Sciatic nerve (tissue), 2 donors: ENCODE results near the gene PET117. TPM values are rescaled to one million over a fixed set of nuclear protein-coding genes. Genes with fewer than 3 reads are reported as not detected.
"Not testable (repeated sequence)": the region's sequence is repeated elsewhere in the genome, so short reads cannot be mapped to it uniquely, and the experiment has no call there.

Experiments used
- ATAC-seq: fragments of 200-7000 bp; cut with Tn5 transposase; one replicate; pipeline ENCODE4 v1.9.1; 2020; ENCODE audit warnings: mild to moderate bottlenecking, moderate library complexity
- DNase-seq: peaks from one replicate; pipeline ENCODE4 v3.0.0-alpha.2; 2020; ENCODE audit warnings: low spot score
- intact Hi-C: fragments of 100-400 bp; cut with DNase I; formaldehyde crosslinking; loops from one replicate; pipeline ENCODE4 v1.14.2; 2022
- total RNA-seq: library from RNA; stranded (reverse); fragmentation: NEBNext Ultra II Directional; extraction: Animal tissue kit (Norgen Biotek cat#: 25700); gene quantifications from one replicate; pipeline ENCODE4 v1.2.1, GENCODE V29; 2021
- donor health status: DM: no; HTN: no; CAD: no.
- donor health status: DM: no; HTN: no; CAD: no.

Gene PET117
- total RNA-seq, 1 donor from 2014 or later = 13.1 TPM

DNA sequence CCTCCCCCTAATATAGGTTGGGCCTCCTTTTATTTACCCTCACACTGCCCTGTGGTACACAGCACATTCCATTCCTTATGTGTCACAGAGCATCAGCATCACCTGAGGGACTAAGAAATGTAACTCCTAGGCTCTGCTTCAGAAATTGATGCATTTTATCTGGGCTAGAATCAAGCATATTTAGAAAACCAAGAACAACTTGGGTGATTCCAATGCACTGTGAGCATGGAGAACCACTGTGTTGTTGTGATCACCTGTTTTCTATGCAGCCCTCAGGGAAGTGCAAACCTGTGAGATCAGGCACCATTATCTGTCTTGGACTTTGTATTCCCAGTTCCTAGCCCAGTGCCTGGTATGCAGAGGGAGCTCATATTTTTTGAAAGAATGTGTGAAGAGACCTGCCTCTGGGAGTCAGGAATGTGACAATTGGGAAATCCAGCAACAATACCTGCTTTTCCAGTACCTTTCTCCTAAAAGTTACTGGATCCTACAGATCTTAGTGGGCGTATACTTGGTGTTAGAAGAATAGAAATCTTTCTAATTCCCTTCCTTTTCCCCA, 7.0 kb downstream of the PET117 start:
- intact Hi-C loops = no loop called here

GRCh38 chr20:18154342-18154741, 16.7 kb downstream of the PET117 start:
- ATAC-seq (no peak), DNase-seq (no peak)
- intact Hi-C loops = no loop called here

More for the DNA sequence above, 7.0 kb downstream of the PET117 start:
- ATAC-seq = no peak
- no peak for DNase-seq

- DNase-seq = no peak
- intact Hi-C loops = no loop called here
- ATAC-seq = no peak
Measured at GRCh38 chr20:18156045-18156444, 18.4 kb downstream of the PET117 start.

DNA sequence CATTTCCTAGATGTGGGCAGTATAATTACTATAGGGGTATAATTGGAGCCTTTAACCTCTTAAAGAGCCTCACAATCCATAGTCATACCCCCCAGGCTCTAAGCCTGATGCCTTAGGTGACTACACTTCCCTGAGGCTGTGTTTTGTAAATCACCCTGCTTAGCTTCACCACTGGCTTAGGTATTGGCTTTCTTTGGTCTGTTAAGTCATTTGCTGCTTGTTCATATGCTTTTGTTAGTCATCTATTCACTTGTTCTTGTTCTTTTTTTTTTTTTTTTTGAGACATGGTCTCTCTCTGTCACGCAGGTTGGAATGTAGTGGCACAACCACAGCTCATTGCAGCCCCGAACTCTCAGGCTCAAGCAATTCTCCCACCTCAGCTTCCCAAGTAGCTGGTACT, 26.7 kb downstream of the PET117 start:
- intact Hi-C loops = no loop called here
- no peak for DNase-seq
- ATAC-seq = no peak

- intact Hi-C loops = no loop called here
- ATAC-seq (no peak), DNase-seq (no peak)
Measured at GRCh38 chr20:18165553-18165952, 27.9 kb downstream of the PET117 start.

DNA sequence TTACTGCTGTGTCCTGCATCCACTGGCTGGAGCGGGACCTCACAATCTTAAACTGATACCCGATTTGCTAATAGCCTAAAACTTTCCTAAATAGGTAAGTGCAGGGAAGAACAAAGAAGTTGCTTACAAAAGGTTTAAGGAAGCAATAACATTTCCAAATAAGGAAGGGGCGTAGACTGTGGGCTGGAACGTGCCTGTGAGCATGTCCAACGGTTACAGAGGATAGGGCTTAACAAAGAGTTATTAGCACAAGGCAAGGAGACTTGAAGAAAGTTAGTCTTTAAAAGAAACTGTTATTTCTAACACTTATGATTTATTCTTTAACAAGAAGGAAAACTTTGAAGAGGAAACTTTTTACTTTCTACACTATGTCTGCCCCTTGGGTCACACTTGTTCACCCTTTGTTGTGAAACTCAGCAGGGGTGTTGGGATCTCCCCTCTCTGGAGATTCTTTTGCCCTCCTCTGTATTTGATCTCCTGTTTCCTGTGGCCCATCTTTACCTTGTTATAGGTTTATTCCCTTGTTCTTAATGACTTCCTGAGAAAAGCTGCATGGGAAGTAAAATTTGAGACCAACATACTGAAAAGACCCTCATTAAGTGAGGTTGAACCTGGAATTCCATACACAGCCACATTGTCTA, 28.7 kb downstream of the PET117 start:
- ATAC-seq = no peak
- intact Hi-C loops = no loop called here
- no peak for DNase-seq

DNA sequence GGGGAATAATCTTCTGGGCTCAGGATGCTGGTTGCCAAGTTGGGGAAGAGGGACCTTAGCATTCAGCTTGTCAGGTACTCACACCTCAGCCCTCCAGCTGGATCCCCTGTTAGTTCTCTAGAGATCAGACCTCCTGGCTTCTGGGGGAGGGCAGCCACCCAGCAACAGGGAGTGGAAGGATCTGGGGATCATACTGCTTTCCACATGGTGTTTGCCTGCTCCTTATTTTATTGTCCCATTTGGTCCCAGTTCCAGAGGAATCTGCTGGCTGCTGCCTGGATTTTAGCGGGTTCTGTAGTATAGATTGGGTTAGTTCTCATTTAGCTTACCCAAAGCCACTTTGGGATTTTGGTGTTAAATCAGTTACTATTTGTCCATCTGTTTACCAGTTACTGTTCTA, 29.3 kb downstream of the PET117 start:
- intact Hi-C loops = no loop called here
- DNase-seq = no peak
- no peak for ATAC-seq

DNA sequence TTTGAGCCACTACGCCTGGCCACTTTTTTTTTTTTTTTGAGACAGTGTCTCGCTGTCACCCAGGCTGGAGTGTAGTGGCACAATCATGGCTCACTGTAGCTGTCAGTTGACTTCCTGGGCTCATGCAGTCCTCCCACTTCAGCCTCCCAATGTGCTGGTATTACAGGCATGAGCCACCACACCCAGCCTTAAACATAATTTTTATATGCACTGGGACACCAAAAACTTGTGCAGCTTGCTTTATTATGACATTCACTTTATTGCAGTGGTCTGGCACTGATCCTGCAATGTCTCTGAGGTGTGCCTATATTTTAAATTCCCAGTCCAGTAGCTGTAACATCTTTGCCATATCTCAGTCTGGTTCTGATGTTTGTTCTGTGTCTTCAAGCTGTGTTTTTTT, 34.7 kb downstream of the PET117 start:
- DNase-seq = no peak
- intact Hi-C loops = no loop called here
- no peak for ATAC-seq

DNA sequence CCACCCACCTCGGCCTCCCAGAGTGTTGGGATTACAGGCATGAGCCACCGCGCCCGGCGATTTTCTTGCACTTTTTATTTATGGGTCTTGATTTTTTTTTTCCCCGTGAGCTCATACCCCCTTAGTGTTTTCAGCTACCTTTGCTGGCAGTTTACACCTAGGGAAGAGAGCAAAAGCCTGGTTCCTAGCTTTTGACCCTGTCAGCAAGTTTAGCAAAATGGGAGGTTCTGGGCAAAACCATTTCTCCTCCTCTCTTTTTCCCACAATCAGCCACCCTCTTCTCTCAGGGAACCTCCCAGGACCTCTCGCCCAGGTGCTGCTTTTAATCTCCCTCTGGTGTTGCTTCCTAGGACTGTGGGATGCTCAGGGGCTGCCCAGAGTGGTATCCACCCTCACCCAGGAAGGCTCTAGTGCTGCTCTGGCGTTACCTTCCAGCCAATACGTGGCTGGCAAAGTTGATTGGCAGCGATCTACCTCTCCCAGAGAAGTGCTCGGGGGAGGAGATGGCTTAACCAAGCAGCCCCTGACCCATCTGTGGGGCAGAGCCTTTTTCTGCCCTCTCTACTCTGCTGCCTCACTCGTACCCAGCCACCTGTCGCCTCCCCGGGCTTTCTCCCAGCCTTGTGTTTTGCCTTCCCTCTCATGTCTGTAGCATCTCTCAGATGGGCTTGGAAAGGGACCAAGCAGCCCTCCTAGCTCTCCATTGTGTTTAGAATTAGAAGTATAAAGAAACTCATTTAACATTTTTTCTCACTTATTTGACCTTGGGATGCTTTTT, 37.4 kb downstream of the PET117 start:
- intact Hi-C loops = no loop called here
- DNase-seq (no peak), ATAC-seq (no peak)

- no peak for ATAC-seq
- DNase-seq = no peak
- intact Hi-C loops = no loop called here
Measured at GRCh38 chr20:18176318-18176785, 38.7 kb downstream of the PET117 start.

DNA sequence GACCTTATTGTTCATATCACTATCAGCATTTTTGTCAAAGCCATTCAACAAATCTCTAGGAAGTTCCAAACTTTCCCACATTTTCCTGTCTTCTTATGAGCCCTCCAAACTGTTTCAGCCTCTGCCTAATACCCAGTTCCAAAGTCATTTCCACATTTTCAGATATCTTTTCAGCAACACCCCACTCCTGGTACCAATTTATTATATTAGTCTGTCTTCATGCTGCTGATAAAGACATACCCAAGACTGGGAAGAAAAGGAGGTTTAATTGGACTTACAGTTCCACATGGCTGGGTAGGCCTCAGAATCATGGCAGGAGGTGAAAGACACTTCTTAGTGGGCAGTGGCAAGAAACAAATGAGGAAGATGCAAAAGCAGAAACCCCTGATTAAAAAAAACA, 42.7 kb downstream of the PET117 start:
- DNase-seq, ATAC-seq, intact Hi-C loops: not testable (repeated sequence)

- DNase-seq = no peak
- intact Hi-C loops = no loop called here
- ATAC-seq = no peak
Measured at GRCh38 chr20:18180815-18181214, 43.2 kb downstream of the PET117 start.

GRCh38 chr20:18187020-18187419, 49.4 kb downstream of the PET117 start:
- DNase-seq = no peak
- intact Hi-C loops = no loop called here
- no peak for ATAC-seq

DNA sequence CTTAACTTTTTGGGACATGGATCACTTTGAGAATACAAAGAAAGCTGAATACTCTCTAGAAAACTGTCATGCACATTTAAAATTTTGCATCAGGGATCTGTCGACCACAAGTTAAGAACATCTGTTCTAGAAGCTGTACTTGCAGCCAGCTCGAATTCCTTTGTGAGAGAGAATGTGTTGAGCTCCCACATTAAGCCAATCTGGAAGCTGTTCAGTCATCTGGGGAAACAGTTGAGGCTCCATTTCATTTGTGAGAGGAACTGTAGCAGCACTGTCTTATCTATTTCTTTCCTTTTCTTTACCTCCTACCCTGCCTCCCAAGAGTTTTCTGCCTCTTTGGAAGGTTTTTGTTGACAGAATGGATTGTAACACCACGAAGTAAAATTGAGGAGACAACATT, 50.8 kb downstream of the PET117 start:
- intact Hi-C loops = no loop called here
- ATAC-seq (peak; percentile 79), DNase-seq (no peak)

GRCh38 chr20:18190338-18191233, 52.9 kb downstream of the PET117 start:
- DNase-seq = no peak
- intact Hi-C loops = no loop called here
- no peak for ATAC-seq

DNA sequence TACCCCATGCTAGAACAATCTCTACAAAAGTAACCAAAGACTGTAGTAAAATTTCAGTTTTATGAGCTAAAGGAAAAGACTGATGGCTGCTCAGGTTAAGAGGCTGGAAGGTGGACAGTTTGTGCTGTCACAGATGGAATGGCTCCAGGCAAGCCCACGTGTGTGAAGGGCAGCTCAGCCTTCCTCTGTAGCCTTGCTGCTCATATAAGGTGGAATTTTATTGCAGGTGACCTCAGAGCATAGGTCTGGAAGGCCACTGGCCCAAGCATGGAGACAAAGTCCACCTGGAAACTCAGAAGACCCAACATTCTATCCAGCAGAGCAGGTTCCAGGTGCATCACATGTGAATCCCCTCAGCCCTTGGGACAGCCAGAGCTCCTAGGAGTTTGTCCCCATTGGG, 53.6 kb downstream of the PET117 start:
- intact Hi-C loops = no loop called here
- DNase-seq = no peak
- no peak for ATAC-seq
